DMS79 treated with DMSO at 0.1 percent for 48 hours (cell line): Measurements from ENCODE around the gene DDX28.
"Not testable (repeated sequence)": the region's sequence is repeated elsewhere in the genome, so short reads cannot be mapped to it uniquely, and the experiment has no call there.

Experiments used
- DNase-seq: peaks from one replicate; lab custom pipeline; 2025; lab: John Stamatoyannopoulos, UW

The DDX28 gene

GRCh38 chr16:68037841-68038597, 15.0 kb upstream of the DDX28 start:
- DNase-seq: no peak

- DNase-seq: no peak
Measured at GRCh38 chr16:68035227-68035626, 12.2 kb upstream of the DDX28 start.

- DNase-seq: no peak
Measured at GRCh38 chr16:68033101-68033500, 10.1 kb upstream of the DDX28 start.

- DNase-seq: peak; percentile 26
Measured at GRCh38 chr16:68031951-68032350, 8.9 kb upstream of the DDX28 start.

- not testable (repeated sequence) for DNase-seq
Measured at GRCh38 chr16:68030108-68030507, 7.1 kb upstream of the DDX28 start.

- no peak for DNase-seq
Measured at GRCh38 chr16:68028996-68029395, 6.0 kb upstream of the DDX28 start.

- no peak for DNase-seq
Measured at GRCh38 chr16:68022278-68022727, 729 bp downstream of the DDX28 start.

GRCh38 chr16:68021490-68021889, 1.5 kb downstream of the DDX28 start:
- DNase-seq: no peak

GRCh38 chr16:68019167-68019680, 3.8 kb downstream of the DDX28 start:
- DNase-seq: no peak

- no peak for DNase-seq
Measured at GRCh38 chr16:68015681-68016080, 7.4 kb downstream of the DDX28 start, which contains the start of gene DPEP2NB. Gene DPEP2NB (minus strand): TSS chr16:68015911. CDS start chr16:68015770, 141 bp downstream.

- no peak for DNase-seq
Measured at GRCh38 chr16:68013440-68013839, 9.6 kb downstream of the DDX28 start.

- not testable (repeated sequence) for DNase-seq
Measured at GRCh38 chr16:68009872-68010271, 13.2 kb downstream of the DDX28 start.

GRCh38 chr16:68009157-68009735, 13.8 kb downstream of the DDX28 start:
- no peak for DNase-seq

GRCh38 chr16:68005786-68006286, 17.2 kb downstream of the DDX28 start:
- no peak for DNase-seq

GRCh38 chr16:68005211-68005610, 17.8 kb downstream of the DDX28 start:
- no peak for DNase-seq

- DNase-seq: no peak
Measured at GRCh38 chr16:68003031-68003430, 20.0 kb downstream of the DDX28 start.

- no peak for DNase-seq
Measured at GRCh38 chr16:68000450-68000849, 22.6 kb downstream of the DDX28 start.

- DNase-seq: no peak
Measured at GRCh38 chr16:67999985-68000384, 23.0 kb downstream of the DDX28 start.

GRCh38 chr16:67998779-67999688, 24.0 kb downstream of the DDX28 start, which contains the start of gene DPEP2:
Gene DPEP2 (minus strand): TSS chr16:67999484. CDS start chr16:67993212, 6,272 bp downstream.
- not testable (repeated sequence) for DNase-seq

GRCh38 chr16:67998231-67998778, 24.7 kb downstream of the DDX28 start:
- DNase-seq: not testable (repeated sequence)

GRCh38 chr16:67996666-67997065, 26.4 kb downstream of the DDX28 start:
- no peak for DNase-seq

GRCh38 chr16:67995423-67995822, 27.6 kb downstream of the DDX28 start:
- no peak for DNase-seq
